Measurements from ENCODE around the gene STXBP6.

Gene STXBP6

DNA sequence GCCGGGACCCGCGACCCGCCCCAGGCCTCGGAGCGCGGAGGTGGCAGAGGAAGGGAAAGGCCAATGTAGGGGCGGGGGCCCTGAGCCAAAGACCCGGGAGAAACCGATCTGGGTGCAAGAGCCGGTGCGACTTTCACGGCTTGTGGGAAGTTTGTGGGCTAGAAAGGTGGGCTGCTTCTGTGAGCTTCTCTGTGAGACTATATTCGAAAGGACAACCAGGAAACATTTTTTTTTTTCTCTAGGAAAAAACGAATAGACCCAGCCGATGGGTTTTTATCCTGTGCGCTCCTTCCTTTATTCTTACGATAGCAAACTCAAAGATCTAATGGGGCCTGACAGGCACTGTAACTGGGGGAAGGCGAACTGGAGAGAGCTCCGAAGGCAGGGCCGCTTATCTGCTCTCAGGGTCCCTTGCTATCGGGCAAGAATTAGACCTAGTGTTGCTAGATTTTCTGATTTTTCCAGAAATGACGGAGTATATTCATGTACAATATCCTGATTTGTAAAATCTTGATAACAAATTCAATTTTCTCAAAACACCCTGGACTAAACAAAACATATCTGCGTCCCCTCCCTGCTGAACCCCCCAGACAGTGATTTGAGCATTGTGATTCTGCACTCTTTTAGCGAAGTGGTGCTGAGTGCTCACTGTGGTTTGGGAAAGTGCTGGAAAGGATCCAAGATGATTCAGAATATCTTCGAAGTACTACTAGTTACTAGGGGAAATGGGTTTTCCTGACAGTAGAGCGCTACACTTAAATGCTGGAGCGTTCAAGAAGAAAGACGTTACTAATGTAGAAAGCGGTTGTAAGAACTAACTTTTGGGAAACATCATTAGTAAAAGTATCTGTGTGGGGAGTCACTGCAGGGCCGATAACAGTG, 563 bp upstream of the STXBP6 start:
- DNase-seq: peak in 1 of 2 experiments; percentile 52

DNA sequence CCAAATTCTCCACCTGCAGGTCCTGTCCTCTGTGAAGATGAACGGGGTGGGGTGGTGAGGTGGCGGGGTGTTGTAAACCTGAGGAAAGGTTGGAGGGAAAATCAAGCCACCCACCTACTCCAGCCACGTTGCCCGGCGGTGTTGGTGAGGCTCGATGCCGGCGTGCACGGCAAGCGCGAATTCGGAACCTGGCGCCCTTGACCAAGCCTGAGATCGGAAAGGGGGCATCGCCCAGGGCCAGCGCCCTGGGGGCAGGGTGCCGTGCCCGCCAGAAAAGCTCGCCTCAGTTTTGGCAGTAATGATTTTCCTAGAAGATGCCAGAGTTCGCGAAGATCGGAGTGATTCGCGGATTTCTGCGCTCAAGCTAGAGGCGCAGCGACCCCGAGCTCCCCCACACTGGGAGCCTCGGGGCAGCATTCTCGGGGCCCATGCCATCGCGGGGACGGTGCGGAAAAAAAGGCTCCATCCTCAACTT, 817 bp downstream of the STXBP6 start:
- DNase-seq: no peak

DNA sequence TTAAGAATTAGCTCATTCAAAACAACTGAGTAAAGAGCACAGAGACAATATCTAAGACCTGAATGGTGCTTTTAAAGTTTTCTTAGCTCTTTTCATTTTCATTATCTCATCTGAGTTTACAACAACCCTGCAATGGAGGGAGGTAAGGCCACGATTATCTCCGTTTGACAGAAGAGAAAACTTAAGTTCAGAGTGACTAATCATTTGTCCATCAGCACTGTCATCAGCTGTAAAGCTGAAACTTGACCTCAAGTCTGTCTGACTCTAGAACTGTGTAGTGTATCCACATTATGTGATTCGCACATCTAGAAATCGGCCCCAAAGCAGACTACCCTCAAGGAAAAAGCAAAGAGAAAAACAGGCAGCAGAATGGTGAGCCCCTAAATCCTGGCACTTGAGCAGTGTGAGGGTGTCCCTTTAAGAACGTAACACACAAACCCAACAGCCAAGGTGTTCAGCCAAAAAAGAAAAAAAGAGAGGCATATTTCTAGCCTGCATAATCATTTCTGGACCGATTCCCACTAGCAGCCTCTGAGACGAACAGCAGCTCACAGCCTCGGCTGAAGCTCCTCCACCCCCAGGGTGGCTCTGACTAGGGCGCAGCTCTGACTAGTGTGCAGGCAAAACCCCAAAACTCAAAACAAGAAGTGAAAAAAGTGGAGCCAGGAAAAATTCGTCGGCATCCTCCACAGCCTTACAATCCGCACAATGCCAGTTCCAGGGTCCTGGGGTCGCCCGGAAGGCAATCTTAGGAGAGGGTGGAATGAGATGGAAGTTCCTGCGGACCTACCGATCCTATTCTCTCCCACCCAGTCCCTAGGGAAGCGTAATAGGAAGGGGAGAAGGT, 1.6 kb downstream of the STXBP6 start:
- no peak for DNase-seq

DNA sequence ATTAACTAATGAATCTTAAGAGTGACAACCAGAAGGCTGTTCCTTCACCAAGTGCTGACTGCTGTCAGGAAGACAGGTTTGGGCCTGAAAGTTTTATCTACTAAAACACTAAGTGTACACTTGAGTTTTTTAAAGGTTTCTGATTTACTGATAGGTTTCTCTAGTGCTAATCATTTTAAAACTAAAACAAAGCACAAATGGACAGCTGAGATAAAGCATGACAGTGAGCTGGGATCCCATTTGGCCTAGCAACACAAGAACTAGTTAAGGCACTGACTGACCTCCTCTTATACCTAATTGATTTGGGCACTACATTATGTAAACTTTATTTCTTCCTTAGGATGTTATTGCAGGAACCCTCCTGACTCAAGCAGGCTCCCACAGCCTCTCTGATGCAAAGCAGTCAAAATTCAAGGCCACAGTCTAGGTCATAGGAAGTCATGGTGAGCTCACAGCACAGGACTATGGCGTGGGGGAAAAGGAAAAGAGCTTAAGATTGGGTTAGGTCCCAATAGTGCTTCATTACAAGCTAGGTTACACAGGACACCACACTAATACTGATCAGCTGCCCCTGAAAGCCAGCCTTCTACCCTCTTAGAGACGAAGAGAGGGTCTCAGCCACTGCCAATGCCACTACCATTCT, 3.5 kb downstream of the STXBP6 start:
- no peak for DNase-seq

DNA sequence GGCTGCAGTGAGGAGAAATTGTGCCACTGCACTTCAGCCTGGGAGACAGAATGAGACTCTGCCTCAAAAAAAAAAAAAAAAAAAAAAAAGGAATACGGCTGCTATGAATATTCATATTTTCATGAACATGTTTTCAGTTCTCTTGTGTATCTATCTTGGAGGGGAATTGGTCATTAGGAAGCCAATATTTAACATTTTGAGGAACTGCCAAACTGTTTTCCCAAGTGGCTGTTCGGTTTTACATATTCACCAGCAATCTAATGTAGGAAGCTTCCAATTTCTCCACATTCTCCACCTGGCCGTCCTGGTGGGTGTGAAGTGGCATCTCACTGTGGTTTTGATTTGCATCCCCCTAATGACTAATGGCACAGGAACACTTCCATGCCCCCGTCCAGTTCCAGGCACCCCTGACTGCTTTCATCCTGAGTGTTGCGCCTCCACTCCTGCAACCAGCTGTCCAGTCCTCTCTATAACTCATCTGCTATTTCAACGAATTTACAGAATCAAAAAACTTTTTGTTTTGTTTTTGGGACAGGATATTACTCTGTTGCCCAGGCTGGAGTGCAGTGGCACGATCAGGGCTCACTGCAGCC, 5.7 kb downstream of the STXBP6 start:
- no peak for DNase-seq

DNA sequence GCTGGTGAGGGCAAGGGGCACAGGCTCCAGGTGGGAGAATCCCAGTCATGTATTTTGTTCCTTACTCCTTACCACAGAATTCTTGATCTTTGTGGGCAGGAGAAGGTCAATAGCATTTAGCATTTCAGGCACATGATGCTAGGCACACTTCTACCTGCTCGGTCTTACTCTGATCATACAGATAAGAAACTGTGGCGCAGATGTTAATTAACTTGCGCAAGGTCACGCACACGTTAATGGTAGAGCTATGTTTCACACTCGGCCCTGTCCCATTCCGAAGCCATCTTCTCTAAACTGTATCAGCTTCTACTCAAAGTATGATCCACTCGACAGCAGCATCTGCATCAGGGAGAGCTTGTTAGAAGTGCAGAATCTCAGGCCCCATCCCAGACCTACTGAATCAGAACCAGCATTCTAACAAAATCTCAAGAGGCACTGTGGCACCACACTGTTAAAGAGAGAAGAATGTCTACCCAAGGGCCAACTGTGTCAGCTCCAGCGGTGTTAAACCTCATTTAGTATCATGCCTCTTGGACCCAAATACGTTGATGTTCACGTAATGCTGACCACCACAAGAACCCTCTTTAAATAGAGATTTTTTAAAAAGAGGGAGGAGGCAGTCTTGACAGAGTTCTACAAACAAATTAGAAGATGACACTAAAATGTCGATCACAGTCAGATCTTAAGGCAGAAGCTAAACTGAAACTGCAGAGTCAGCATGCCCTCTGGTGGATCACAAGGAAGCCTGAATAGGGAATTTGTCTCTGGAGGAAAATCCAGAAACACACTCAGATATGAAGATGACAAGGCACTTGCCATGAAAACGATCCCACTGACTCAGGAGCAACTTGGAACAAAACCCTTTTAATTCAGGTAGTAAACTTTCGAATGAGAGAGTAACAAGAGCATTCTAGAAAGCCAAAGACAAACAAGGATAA, 7.3 kb downstream of the STXBP6 start:
- DNase-seq: peak; percentile 36 to 44

DNA sequence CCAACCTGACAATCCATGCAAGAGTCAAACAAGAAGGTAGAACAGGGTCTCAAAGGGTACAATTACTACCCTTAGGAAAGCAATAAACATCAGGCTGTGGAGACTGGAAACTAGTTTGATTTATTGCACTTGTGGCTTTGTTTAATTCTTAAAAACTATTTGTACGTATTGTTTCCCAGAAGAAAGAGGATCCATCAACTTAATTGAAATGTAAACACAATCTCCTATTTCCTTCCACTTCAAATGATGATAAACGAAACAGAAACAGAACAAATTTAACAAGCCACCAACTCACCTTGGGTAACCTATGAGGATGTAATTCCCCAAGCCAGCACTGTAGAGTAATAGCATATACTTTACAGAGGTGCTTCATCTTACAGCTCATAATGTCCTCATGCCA, 8.0 kb downstream of the STXBP6 start:
- no peak for DNase-seq

DNA sequence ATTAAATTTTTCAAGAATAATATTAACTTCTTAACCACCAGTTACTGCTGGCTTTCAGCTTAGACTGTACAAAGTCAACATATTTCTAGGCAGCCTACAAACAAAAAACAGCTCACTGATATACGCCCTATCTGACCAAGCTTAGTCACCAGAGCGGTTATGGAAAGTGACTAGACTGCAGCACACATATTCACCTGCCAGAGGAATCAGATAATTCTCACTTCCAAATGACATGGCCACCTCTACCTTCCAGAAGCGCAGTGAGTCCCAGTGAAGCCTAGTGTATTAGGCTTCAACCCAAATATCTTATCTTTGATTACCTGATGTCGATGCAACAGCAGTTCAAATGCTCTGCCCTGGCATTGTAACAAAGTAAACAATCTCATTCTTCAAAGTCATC, 8.5 kb downstream of the STXBP6 start:
- DNase-seq: no peak

DNA sequence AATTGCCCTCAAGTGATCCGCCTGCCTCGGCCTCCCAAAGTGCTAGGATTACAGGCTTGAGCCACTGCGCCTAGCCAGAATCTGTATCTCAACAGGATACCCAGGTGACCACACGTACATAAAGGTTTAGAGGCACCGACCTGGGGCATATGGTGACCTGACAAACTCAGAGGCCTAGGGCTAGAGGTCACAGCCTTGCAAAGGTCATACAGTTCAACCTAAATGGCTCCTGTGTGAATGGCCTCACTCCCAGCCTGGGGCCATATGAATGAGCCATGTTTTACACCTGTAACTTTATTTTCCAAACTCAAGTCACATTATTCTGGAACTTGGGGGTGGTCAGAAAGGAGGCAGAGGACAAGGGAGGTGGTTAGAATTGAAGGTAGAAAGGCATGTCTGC, 10.0 kb downstream of the STXBP6 start:
- DNase-seq: no peak

DNA sequence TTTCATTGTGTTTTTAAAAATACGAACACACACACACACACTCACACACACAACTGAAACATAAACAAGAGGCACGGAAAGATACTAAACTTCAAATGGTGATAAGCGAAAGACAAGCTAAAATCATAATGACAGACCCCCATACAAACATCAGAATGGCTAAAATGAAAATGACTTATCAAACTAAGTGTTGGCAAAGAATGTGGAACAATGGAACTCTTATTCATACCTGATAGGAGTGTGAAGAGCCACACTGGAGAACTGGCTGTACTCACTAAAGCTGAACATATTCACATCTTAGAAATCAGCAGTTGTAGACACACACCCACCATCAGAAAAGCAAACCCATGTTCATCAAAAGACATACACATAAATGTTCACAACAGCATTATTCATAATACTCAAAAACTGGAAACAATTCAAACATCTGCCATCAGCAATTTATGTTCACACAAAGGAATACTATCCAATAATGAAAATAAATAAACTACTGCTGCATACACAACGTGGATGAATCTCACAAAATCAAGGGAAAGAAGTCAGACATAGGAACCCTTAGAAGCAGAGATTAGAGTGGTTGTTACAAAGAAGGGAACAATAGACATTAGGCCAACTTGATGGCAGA, 11.8 kb downstream of the STXBP6 start:
- no peak for DNase-seq

DNA sequence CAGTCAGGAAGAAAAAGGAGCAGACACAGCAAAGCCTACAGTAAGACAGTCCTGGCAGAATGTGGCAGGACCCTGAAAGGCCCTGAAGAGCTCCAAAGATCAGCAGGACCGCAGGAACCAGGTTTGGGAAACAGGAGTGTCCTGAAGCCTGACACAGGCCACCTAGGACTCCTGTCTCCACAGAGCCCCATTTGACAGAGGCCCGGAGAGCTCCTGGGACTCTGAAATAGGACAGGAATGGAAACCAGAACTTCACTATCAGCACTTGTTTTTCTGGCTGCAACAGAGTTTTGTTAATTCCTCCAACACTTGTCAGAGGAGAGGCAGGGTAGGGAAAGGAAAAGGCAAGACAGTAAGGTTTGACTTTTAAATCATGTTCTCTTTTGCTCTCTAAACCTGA, 12.9 kb downstream of the STXBP6 start:
- no peak for DNase-seq

DNA sequence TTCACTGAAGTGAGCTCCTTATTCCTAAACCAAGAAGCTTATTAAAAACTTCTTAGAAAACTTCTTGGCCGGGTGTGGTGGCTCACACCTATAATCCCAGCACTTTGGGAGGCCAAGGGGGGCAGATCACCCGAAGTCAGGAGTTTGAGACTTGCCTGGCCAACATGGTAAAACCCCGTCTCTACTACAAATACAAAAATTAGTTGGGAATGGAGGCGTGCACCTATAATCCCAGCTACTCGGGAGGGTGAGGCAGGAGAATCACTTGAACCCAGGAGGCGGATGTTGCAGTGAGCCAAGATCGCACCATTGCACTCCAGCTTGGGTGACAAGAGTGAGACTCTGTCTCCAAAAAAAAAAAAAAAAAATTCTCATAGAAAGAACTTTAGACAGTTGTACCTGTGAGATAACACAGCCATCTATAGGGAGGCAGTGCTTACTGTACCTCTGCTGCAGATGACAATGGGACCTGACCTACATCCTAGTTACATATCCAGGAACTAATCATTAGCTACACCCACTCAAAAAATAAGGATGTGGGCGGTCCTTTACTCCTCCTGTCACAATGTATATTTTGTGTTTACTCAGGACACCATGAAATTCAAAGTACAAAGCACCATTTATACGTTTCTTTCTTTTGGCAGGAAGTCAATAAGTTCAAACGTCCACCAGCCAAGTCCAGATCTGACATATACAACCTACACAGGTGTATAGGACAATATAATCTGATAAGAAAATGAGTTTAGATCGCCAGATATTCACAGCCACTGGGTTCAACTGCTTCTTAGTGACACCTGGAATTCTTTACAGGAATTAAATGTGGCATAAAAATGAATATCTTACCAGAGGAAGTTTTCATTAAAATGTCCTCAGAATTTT, 14.9 kb downstream of the STXBP6 start:
- DNase-seq: no peak

DNA sequence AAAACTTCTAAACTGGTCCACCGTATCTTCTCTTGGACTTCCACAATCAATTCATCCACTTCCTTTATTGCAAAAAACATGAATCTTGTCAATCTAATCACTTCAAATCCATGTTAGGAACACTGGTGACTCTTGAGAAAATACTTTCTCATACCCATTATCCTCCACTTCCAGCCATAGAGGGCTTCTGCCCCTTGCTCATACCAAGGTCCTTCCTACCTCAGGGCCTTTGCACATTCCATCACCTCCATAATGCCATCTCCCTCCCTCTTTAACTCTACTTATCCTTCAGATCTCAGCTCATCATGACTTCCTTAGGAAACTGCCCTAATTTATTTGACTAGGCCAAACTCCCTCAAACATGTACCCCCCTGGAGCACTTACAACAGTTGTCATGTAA, 16.6 kb downstream of the STXBP6 start:
- DNase-seq: no peak

DNA sequence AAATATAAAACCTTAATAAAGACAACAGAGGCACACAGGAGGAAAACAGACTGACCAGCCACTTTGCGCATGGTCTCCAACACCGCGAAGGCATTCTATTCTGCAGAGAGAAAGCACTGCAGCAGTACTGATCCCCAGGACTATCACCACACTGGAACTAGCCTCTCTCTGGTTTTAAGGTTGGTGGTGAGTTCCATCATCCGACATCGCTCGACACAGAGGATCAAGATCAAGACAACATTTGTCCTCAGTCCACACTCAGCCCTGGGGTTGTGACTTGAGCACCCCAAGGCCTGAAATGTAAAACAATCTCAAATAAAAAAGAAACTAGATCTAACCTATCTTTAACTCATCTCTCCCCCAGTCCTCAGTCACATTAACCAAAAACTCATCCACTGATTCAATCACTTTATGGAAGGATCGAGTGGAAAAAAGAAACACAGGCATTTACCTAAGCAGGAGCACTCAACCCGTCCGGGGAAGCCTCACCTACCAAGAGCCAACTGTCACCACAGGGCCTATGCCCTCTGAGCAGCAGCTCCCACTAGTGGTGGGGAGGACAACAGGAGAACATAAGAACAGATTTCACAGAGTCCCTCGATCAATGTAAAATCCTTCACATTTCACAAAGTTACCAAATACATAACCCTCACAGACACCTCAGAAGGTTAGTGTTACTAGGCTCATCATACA, 17.7 kb downstream of the STXBP6 start:
- peak in 1 of 2 experiments; percentile 10 for DNase-seq

DNA sequence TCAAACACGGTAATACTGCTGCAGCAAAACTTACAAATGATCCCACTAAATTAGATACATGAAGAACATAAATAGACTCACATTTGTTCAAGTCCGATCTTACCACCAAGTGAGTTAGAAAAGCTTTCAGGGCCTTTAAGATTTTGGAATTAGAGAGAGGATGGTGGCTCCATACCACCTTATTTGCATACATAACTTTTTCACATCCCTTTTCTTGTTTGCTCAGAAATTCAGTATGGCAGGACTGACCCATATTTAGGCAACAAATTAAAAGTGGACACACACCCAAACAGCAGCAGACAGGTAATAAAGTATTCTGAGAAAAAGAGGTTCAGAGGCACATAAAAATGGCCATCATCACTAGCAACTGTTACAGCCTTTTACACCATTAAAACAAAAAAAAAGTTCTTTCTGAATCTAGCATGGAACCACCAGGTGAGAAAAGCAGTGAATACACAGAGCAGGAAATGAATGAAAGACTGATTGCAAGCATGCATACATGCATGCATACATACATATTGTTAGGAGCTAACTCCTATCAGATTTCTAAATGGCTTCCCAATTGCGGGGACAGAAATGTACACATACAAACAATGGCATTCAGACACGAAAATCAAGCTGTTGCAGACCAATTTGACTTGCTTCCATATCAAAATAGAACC, 23.3 kb downstream of the STXBP6 start:
- DNase-seq: no peak

DNA sequence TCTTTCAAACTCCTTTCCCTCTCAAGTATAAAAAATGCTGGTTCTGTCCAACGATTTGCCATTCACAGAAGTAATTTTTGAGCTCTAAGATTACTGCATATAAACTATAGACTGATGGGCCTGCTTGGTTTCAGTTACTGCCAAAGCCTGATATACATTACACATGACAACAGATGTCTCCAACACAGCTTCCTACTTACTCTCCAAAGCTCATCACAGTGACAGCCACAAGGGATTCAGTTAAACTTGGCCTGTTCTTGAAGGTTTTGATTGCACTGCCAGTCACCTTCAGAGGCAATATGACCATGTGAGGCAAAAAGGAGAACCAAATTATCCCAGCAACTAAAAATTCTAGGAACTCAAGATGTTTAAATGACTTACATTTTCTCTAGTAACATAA, 30.1 kb downstream of the STXBP6 start:
- DNase-seq: peak in 1 of 2 experiments; percentile 14

DNA sequence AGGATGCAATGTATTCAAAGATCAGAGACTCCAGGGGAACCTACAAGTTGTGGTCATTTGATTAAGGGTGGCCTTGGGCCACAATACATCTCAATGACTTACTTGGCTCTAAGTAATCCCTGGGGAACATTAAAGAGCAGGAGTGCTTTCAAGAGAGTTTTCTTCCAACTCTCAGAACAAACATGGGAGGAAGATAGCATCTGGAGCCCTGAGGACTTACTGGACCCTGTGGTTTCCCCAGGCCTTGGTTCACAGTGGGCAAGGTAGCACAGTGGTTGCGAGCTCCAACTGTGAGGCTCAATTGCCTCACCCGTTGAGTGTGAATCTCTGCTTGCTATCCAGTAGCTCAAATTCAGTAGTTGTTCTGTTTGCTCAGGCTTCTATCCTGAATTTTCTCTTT, 32.4 kb downstream of the STXBP6 start:
- no peak for DNase-seq

DNA sequence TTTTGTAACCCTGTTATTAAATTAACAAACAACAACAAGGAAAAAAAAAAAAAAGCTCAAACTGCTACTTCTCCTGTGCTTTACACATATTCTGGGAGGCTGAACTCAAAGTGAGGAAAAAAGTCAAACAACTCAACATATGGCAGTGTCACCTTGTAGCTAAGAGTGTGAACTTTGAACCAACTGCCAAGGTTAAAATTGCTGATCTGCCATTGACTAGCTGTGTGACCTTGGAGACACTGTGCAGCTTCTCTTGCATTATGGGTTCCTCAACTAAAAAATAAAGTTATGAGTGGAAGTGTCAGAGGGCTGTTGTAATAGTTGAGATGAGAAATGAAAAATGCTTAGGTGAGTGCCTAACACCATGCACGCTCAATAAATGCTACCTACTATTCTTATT, 34.2 kb downstream of the STXBP6 start:
- no peak for DNase-seq

DNA sequence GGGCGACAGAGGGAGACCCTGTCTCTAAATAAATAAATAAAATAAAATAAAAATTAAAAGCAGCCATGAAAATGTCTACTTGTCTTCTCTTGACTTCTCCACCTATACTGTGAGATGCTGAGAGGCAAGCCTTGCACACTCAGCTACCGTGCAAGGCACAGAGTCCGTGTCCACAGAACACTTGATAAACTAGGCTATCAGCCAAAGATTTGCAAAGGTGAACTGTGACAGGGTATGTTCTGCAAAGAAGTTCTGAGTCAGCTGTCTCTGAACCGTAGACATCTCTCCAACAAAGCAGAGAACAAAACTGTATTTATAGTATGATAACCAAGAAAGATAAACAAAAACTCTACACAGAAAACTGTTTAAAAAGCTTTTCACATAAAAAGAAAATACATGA, 35.5 kb downstream of the STXBP6 start:
- DNase-seq: no peak
